HepG2 (cell line): Measurements from ENCODE around the gene NEURL2. TPM values are rescaled to one million over a fixed set of nuclear protein-coding genes. Genes with fewer than 3 reads are reported as not detected.

Experiments used
- CREBL2 ChIP-seq: sonication (generic); formaldehyde crosslinking; IDR thresholded peaks from 2 replicates; pipeline ENCODE4 v1.8.1; 2023; ENCODE audit warnings: missing genetic modification reagents, mild to moderate bottlenecking, borderline replicate concordance
- CSRNP1 ChIP-seq: sonication (generic); formaldehyde crosslinking; IDR thresholded peaks from 2 replicates; pipeline ENCODE4 v1.8.1; 2023; ENCODE audit warnings: mild to moderate bottlenecking, missing genetic modification reagents
- FIP1L1 ChIP-seq: fragments of 200-400 bp; formaldehyde crosslinking; IDR thresholded peaks from 2 replicates; pipeline ENCODE4 v1.6.1; 2018; ENCODE audit warnings: low read depth, mild to moderate bottlenecking, low read length, moderate library complexity, borderline replicate concordance; ENCODE audit not compliant: insufficient read depth
- FOXM1 ChIP-seq: sonication (generic); formaldehyde crosslinking; IDR thresholded peaks from 2 replicates; pipeline ENCODE4 v1.5.0; 2020; ENCODE audit warnings: missing genetic modification reagents
- GLMP ChIP-seq: sonication (generic); formaldehyde crosslinking; IDR thresholded peaks from 2 replicates; pipeline ENCODE4 v1.9.0; 2021; ENCODE audit warnings: missing genetic modification reagents, mild to moderate bottlenecking, borderline replicate concordance
- HNRNPLL ChIP-seq: fragments of 200-400 bp; formaldehyde crosslinking; IDR thresholded peaks from 2 replicates; pipeline ENCODE4 v1.6.1; 2017; ENCODE audit warnings: mild to moderate bottlenecking, low read depth, low read length; ENCODE audit not compliant: poor library complexity, severe bottlenecking
- HOXD1 ChIP-seq: sonication (generic); formaldehyde crosslinking; IDR thresholded peaks from 2 replicates; pipeline ENCODE4 v1.5.0; 2020; ENCODE audit warnings: missing genetic modification reagents
- KDM5A ChIP-seq: fragments of 200-600 bp; sonication (generic); IDR thresholded peaks from 2 replicates; pipeline ENCODE4 v1.7.0; 2018; ENCODE audit warnings: antibody characterized with exemption, mild to moderate bottlenecking, low read length, borderline replicate concordance
- KLF11 ChIP-seq: IDR thresholded peaks from 2 replicates; pipeline ENCODE4 v1.6.1; 2016; ENCODE audit warnings: missing compliant biosample characterization
- NAIF1 ChIP-seq: sonication (generic); formaldehyde crosslinking; IDR thresholded peaks from 2 replicates; pipeline ENCODE4 v1.5.0; 2020; ENCODE audit warnings: mild to moderate bottlenecking, missing genetic modification reagents, borderline replicate concordance
- NFE2L2 ChIP-seq: fragments of 150-350 bp; IDR thresholded peaks from 2 replicates; pipeline ENCODE4 v1.6.1; 2014; ENCODE audit warnings: low read length
- PRDM10 ChIP-seq: sonication (generic); formaldehyde crosslinking; IDR thresholded peaks from 2 replicates; pipeline ENCODE4 v1.4.0; 2020; ENCODE audit warnings: low read depth, missing genetic modification reagents
- SKI ChIP-seq: fragments of 450-650 bp; IDR thresholded peaks from one replicate; pipeline ENCODE4 v1.6.1; 2018; ENCODE audit warnings: mild to moderate bottlenecking; ENCODE audit not compliant: partially characterized antibody
- WIZ ChIP-seq: sonication (generic); formaldehyde crosslinking; IDR thresholded peaks from 2 replicates; pipeline ENCODE4 v1.5.1; 2020; ENCODE audit warnings: mild to moderate bottlenecking, missing genetic modification reagents
- ZNF20 ChIP-seq: sonication (generic); formaldehyde crosslinking; IDR thresholded peaks from 2 replicates; pipeline ENCODE4 v1.4.0; 2020; ENCODE audit warnings: mild to moderate bottlenecking, moderate library complexity, missing genetic modification reagents
- ZNF234 ChIP-seq: sonication (generic); formaldehyde crosslinking; conservative IDR thresholded peaks from 2 replicates; pipeline ENCODE4 v1.5.1; 2020; ENCODE audit warnings: mild to moderate bottlenecking, missing genetic modification reagents
- ZNF574 ChIP-seq: sonication (generic); formaldehyde crosslinking; IDR thresholded peaks from 2 replicates; pipeline ENCODE4 v1.4.0; 2020; ENCODE audit warnings: missing genetic modification reagents
- ZNF607 ChIP-seq: sonication (generic); formaldehyde crosslinking; IDR thresholded peaks from 2 replicates; pipeline ENCODE4 v1.5.1; 2020; ENCODE audit warnings: missing genetic modification reagents, mild to moderate bottlenecking, borderline replicate concordance
- ZNF703 ChIP-seq: sonication (generic); formaldehyde crosslinking; IDR thresholded peaks from 2 replicates; pipeline ENCODE4 v1.5.1; 2020; ENCODE audit warnings: missing genetic modification reagents, mild to moderate bottlenecking, moderate library complexity, borderline replicate concordance
- ZNF878 ChIP-seq: sonication (generic); formaldehyde crosslinking; IDR thresholded peaks from 2 replicates; pipeline ENCODE4 v1.8.1; 2023; ENCODE audit warnings: mild to moderate bottlenecking, missing genetic modification reagents, moderate library complexity
- polyA plus RNA-seq, 8 experiments: library from polyadenylated mRNA; depleted of rRNA in 3 of 8; stranded (reverse) in 7 of 8; unstranded in 1 of 8; fragments of >200 nt; fragmentation: Illumina TruSeq in 4 of 8; extraction: Trizol in 4 of 8; gene quantifications; 2 replicates each; pipeline versions ENCODE4 v1.2.1 to v1.2.3, GENCODE V29; 2011 to 2016; ENCODE audit warnings: low read depth in 4 of 8, missing spikeins in 1 of 8, mixed read lengths in 1 of 8; ENCODE audit not compliant: insufficient read depth in 1 of 8
- total RNA-seq, 5 experiments: library from RNA; depleted of rRNA; stranded (reverse); fragments of >200 nt; fragmentation: Illumina TruSeq; extraction: Trizol; gene quantifications; 2 replicates each; pipeline ENCODE4 v1.2.3, GENCODE V29; 2016; ENCODE audit warnings: low read depth in 1 of 5

The NEURL2 gene
- total and polyA plus RNA-seq, 2 of the 13 experiments (the other 11 are each of a cell fraction or from before 2014, with no cell fraction given): 7.2 to 9.7 TPM

- TF ChIP-seq PRDM10 (CRISPR knock-in tag) (no peak), KDM5A (no peak), WIZ (CRISPR knock-in tag) (no peak; the same call in 1 of the 2 replicates), GLMP (CRISPR knock-in tag) (no peak), CREBL2 (CRISPR knock-in tag) (no peak), ZNF20 (CRISPR knock-in tag) (no peak), ZNF574 (peak; percentile 46; the same call in 1 of the 2 replicates), KLF11 (CRISPR knock-in tag) (no peak), CSRNP1 (CRISPR knock-in tag) (no peak), NAIF1 (CRISPR knock-in tag) (no peak), FOXM1 (no peak), ZNF703 (no peak), NFE2L2 (no peak), HNRNPLL (no peak), HOXD1 (no peak), ZNF607 (no peak), SKI (no peak), ZNF878 (CRISPR knock-in tag) (0 out of 2 replicates have a peak, but pooled peaks have one; percentile 18), ZNF234 (no peak), FIP1L1 (no peak)
Observed at GRCh38 chr20:45925821-45926506, 35.0 kb upstream of the NEURL2 start (continued).
